ENCODE measurements around the gene ADAMTS19. TPM values are rescaled to one million over a fixed set of nuclear protein-coding genes. Genes with fewer than 3 reads are reported as not detected.

Gene ADAMTS19
- total RNA-seq, 4 donors from 2014 or later: 0.76 TPM; not detected in 3

DNA sequence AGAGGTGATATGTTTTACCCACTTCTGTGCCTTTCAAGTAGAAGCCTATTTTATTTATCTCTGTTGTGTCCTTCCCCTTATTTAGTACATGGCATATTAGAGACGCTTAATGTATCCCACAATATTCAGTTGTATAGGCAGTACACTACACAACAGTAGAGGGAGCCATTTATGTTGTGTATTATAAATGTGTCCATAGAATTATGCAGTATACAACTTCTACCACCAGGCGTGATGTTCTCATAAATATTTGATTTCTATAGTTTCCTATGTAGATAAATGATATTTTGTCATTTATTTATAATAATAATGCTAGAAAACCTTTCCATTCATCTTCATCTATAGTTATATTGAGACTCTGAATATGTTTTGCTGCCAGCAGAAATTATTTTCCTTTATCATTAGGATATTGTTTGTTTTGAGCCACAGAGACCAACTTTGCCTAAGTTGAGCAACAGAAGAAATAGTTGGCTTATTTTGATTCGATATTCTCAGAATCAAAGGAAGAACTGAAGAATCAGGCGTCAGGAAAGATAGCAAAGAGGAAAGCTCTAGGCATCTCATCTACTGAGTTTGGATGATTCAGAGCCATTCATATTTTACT is 81.7 kb downstream of the ADAMTS19 start:
- no peak for TF ChIP-seq POLR2A (IDR thresholded peaks at IDR 0.05)
- TF ChIP-seq, protein P1, sequence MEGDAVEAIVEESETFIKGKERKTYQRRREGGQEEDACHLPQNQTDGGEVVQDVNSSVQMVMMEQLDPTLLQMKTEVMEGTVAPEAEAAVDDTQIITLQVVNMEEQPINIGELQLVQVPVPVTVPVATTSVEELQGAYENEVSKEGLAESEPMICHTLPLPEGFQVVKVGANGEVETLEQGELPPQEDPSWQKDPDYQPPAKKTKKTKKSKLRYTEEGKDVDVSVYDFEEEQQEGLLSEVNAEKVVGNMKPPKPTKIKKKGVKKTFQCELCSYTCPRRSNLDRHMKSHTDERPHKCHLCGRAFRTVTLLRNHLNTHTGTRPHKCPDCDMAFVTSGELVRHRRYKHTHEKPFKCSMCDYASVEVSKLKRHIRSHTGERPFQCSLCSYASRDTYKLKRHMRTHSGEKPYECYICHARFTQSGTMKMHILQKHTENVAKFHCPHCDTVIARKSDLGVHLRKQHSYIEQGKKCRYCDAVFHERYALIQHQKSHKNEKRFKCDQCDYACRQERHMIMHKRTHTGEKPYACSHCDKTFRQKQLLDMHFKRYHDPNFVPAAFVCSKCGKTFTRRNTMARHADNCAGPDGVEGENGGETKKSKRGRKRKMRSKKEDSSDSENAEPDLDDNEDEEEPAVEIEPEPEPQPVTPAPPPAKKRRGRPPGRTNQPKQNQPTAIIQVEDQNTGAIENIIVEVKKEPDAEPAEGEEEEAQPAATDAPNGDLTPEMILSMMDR (IDR thresholded peaks at IDR 0.05): no peak
- intact Hi-C loops (cut with DNase I): no loop called here
- Histone ChIP-seq H3K36me3 (no peaks in the 10 kb centered on the region), H3K4me3 (no peak overlapping the region), H3K4me1 (no peaks in the 10 kb centered on the region), H3K9me3 (no peaks in the 10 kb centered on the region), H3K27ac (no peak overlapping the region), H3K27me3 (no peaks in the 10 kb centered on the region)
- DNase-seq: no peak
- WGBS, 2 donors: 69 to 72% methylated on average over 4 of the region's 4 CpGs

DNA sequence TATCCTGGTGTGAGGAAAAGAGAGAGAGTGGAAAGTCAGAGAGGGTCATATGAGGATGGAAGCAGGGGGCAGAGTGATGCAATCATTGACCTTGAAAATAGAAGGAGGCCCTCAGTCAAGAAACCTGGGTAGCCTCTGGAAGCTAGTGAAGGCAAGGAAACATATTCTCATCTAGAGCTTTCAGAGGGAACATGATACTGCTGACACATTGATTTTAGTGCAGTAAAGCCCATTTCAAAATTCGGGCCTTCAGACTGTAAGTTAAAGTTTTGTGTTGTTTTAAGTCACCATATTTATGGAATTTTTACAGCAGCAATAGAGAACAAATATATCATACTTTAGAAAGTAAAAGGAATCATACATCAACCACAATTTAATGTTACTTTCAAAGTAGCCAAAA is 87.0 kb downstream of the ADAMTS19 start:
- Histone ChIP-seq H3K27ac (no peak overlapping the region), H3K9me3 (no peaks in the 10 kb centered on the region), H3K4me3 (no peak overlapping the region), H3K4me1 (no peaks in the 10 kb centered on the region), H3K27me3 (no peaks in the 10 kb centered on the region), H3K36me3 (no peaks in the 10 kb centered on the region)
- intact Hi-C loops (cut with DNase I): no loop called here
- WGBS, 2 donors: 46 to 64% methylated on average over 1 of the region's 1 CpG
- no peak for DNase-seq
- no peak for TF ChIP-seq POLR2A (IDR thresholded peaks at IDR 0.05)
- TF ChIP-seq, protein P1 (IDR thresholded peaks at IDR 0.05): no peak

DNA sequence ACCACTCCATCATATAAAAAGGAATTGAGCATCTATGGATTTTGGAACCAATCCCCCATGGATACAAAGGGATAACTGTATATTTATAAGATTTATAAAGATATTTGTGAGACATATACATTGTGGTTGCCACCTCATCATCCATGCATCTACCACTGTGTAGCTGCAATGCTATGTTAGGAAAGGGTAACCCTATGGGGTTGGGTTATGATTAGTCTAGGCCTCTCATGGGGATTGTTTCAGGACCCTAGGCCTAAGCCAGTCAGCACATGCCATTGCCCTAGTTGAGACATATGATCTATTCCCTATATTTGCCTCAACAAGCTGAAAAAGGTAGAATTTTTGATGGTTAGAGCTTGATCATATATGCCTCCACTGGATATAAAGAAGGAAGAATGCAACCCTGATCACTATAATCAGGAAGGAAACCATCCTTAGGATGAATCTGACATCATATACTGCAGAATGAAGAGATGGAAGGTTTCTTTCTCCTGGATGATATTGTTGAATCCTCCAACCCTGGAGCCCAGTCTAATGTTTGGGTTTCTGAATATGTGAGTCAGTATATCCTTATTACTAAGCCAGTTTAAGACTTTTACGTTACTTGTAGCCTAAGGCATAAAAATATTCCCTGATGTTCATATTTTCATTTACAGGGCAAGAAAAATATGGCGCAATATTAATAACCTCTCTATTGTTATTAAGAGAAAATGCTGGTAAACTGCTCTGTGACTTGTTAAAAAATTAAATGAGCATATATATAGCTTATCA is 94.2 kb downstream of the ADAMTS19 start:
- 58 to 86% methylated on average over 2 of the region's 2 CpGs for WGBS, 2 donors

DNA sequence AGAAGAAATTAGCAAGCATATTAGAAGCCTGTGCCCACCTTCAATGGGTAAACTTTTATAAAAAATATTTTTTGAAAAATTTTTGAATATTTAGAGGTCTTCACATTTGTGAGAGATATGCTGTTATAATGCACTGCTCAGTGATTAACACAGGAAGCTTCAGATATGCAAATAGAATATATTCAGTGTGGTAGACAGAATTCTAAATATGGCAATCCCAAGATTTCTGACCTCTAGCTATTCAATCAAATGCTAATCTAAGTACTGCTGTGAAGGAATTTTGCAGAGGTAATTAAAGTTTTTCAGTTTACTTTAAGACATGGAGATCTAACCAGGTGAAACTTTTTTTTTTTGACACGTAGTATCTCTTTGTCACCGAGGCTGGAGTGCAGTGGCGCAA is 103.5 kb downstream of the ADAMTS19 start:
- TF ChIP-seq, protein P1 (IDR thresholded peaks at IDR 0.05): no peak
- no peak for TF ChIP-seq POLR2A (IDR thresholded peaks at IDR 0.05)
- Histone ChIP-seq H3K27me3 (no peaks in the 10 kb centered on the region), H3K9me3 (no peaks in the 10 kb centered on the region), H3K27ac (no peak overlapping the region), H3K4me3 (no peak overlapping the region), H3K36me3 (no peaks in the 10 kb centered on the region), H3K4me1 (no peaks in the 10 kb centered on the region)
- intact Hi-C loops (cut with DNase I): no loop called here
- 61 to 81% methylated on average over 3 of the region's 3 CpGs for WGBS, 2 donors
- DNase-seq: no peak

More for the DNA sequence above, 94.2 kb downstream of the ADAMTS19 start:
- Histone ChIP-seq H3K4me1 (no peaks in the 10 kb centered on the region), H3K9me3 (no peaks in the 10 kb centered on the region), H3K4me3 (no peak overlapping the region), H3K36me3 (no peaks in the 10 kb centered on the region), H3K27ac (no peak overlapping the region), H3K27me3 (no peaks in the 10 kb centered on the region)
- intact Hi-C loops (cut with DNase I): no loop called here
- TF ChIP-seq, protein P1 (IDR thresholded peaks at IDR 0.05): no peak
- TF ChIP-seq POLR2A (IDR thresholded peaks at IDR 0.05): no peak
- no peak for DNase-seq

DNA sequence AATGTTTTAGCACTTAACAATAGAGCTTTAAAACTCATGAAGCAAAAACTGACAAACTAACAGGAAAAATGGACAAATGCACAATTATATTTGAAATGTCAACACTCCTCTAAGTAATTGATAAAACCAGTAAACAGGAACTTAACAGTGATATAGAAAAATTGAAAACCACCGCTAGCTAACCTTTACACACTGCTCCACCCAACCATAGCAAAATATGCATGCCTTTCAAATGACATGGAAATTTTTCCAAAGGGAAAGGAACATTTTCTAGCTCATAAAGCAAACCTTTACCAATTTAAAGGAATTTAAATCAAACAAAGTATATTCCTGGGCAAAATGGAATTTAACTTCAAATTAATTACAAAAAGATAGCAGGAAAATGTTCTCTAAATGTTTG is 109.2 kb downstream of the ADAMTS19 start:
- Histone ChIP-seq H3K4me1 (no peaks in the 10 kb centered on the region), H3K9me3 (no peaks in the 10 kb centered on the region), H3K4me3 (no peak overlapping the region), H3K36me3 (no peaks in the 10 kb centered on the region), H3K27me3 (no peaks in the 10 kb centered on the region), H3K27ac (no peak overlapping the region)
- 65 to 87% methylated on average over 1 of the region's 1 CpG for WGBS, 2 donors
- intact Hi-C loops (cut with DNase I): no loop called here
- no peak for TF ChIP-seq POLR2A (IDR thresholded peaks at IDR 0.05)
- DNase-seq: no peak
